Fibroblast of pulmonary artery (primary cell): ENCODE data around the gene TIMP3.

Experiments
- DNase-seq: peaks from one replicate; pipeline ENCODE4 v3.0.0-alpha.2; 2010; ENCODE audit warnings: low read depth
- H3K4me3 ChIP-seq: replicated peaks from 2 replicates; pipeline ENCODE4 v1.5.1; 2011; ENCODE audit warnings: low read depth, mild to moderate bottlenecking, control low read depth, low read length, moderate library complexity
- TF ChIP-seq, protein P1 (sequence below): IDR thresholded peaks from 2 replicates; pipeline ENCODE4 v1.5.1; 2011; ENCODE audit warnings: mild to moderate bottlenecking, control low read depth, low read length, inconsistent platforms; ENCODE audit errors: missing control alignments

Gene TIMP3

DNA sequence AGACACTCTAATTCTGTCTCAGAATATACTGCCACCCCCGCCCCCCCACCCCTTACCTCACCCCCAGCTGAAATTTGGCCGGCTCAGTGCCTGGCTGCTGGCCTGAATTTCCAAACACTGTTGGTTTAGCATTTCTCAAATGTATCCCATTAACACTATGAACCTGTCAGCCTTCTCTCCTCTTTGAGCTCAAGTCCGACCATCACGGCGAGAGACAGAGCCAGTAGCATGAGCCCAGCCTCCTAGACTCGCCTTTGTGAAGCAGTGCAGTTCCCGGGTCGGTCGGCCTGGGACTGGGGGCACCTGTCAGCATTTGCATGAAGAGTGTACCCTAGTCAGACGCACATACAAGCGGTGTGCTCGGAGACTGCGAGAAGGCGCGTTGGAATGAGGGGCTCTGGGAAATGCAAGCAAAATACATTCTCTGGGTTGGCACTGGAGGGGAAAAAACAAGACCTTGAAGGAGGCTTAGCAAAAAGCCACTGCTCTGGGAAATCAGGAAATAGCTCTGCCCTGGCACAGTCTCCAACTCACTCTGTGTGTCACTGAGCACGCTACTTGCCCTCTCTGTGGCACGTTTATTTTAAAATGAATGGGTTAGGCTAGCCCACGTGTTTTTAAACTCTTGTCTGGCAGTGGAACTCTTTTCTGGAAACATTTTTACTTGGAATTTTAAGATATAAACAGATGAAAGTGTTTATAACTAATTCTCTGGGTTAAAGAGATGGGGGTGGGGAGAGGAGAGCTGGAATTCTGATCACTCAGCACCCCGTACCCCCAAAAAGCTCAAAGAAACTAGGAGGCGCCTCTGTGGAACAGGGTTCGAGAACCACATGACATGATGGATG is 108.3 kb downstream of the TIMP3 start:
- TF ChIP-seq, protein P1, sequence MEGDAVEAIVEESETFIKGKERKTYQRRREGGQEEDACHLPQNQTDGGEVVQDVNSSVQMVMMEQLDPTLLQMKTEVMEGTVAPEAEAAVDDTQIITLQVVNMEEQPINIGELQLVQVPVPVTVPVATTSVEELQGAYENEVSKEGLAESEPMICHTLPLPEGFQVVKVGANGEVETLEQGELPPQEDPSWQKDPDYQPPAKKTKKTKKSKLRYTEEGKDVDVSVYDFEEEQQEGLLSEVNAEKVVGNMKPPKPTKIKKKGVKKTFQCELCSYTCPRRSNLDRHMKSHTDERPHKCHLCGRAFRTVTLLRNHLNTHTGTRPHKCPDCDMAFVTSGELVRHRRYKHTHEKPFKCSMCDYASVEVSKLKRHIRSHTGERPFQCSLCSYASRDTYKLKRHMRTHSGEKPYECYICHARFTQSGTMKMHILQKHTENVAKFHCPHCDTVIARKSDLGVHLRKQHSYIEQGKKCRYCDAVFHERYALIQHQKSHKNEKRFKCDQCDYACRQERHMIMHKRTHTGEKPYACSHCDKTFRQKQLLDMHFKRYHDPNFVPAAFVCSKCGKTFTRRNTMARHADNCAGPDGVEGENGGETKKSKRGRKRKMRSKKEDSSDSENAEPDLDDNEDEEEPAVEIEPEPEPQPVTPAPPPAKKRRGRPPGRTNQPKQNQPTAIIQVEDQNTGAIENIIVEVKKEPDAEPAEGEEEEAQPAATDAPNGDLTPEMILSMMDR: no peak
- no peak overlapping the region for H3K4me3 ChIP-seq
- no peak for DNase-seq

DNA sequence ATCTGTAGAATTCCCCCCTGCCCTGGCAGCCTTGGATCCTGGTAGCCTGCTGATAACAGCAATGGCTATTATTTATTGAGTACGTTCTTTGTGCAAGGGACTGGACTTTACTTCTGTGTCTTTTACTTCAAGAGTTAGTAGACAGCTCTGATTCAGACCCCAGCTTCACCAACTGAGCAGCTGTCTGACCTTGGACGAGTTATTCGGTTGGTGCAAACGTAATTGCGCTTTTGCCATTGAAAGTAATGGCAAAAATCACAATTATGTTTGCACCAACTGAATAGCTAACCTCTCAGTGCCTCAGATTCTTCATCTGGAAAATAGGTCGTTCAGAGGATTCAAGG is 108.9 kb downstream of the TIMP3 start:
- TF ChIP-seq, protein P1: no peak
- H3K4me3 ChIP-seq: no peak overlapping the region
- DNase-seq: no peak

GRCh38 chr22:32911503-32911902 is 110.0 kb downstream of the TIMP3 start:
- TF ChIP-seq, protein P1: no peak
- no peak overlapping the region for H3K4me3 ChIP-seq
- DNase-seq: no peak
